ENCODE data around the gene SH3PXD2B.

GRCh38 chr5:172334196-172334595, 120.1 kb downstream of the SH3PXD2B start:
- TF ChIP-seq, protein P1, sequence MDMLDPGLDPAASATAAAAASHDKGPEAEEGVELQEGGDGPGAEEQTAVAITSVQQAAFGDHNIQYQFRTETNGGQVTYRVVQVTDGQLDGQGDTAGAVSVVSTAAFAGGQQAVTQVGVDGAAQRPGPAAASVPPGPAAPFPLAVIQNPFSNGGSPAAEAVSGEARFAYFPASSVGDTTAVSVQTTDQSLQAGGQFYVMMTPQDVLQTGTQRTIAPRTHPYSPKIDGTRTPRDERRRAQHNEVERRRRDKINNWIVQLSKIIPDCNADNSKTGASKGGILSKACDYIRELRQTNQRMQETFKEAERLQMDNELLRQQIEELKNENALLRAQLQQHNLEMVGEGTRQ (IDR thresholded peaks at IDR 0.05; ENCODE audit: low read depth, low read length): no peak
- TF ChIP-seq, protein P1 (CRISPR knock-in tag; IDR thresholded peaks at IDR 0.05; ENCODE audit: borderline replicate concordance): no peak
- TF ChIP-seq GABPA (IDR thresholded peaks at IDR 0.05; ENCODE audit: low read depth, low read length): no peak
- TF ChIP-seq GABPA (CRISPR knock-in tag; IDR thresholded peaks at IDR 0.05; ENCODE audit: low read depth): no peak
- no peak for TF ChIP-seq ZNF557 (CRISPR knock-in tag; IDR thresholded peaks at IDR 0.05)
- TF ChIP-seq HMGXB4 (CRISPR knock-in tag; IDR thresholded peaks at IDR 0.05; ENCODE audit: borderline replicate concordance in 1 of 2, low read depth in 1 of 2): no peak
- no peak for TF ChIP-seq PHF8 (CRISPR knock-in tag; IDR thresholded peaks at IDR 0.05)
- TF ChIP-seq PHB2 (IDR thresholded peaks at IDR 0.05; ENCODE audit: partially characterized antibody): no peak
- TF ChIP-seq MYC (CRISPR knock-in tag; IDR thresholded peaks at IDR 0.05; ENCODE audit: borderline replicate concordance): peak; percentile 31; the same call in 1 of the 2 replicates
- no peak for TF ChIP-seq BRCA1 (CRISPR knock-in tag; IDR thresholded peaks at IDR 0.05)
- TF ChIP-seq NFIC (IDR thresholded peaks at IDR 0.05; ENCODE audit: low read length): no peak
- TF ChIP-seq ZNF317 (CRISPR knock-in tag; IDR thresholded peaks at IDR 0.05): no peak
- no peak for TF ChIP-seq HCFC1 (IDR thresholded peaks at IDR 0.05; ENCODE audit: low read depth, low read length)
